Stimulated activated CD8-positive, alpha-beta memory T cell treated with anti-CD3 and anti-CD28 coated beads, Interleukin-2, amount 100 ng/mL, for 1 hour (primary cell): ENCODE data around the gene SLC26A9.
"Not testable (repeated sequence)": the region's sequence is repeated elsewhere in the genome, so short reads cannot be mapped to it uniquely, and the experiment has no call there.

Source experiments
- DNase-seq, 2 donors: peaks; one replicate each; pipeline ENCODE4 v3.0.0-alpha.2; 2020; ENCODE audit warnings: low read depth in 2 of 2

SLC26A9 gene

DNA sequence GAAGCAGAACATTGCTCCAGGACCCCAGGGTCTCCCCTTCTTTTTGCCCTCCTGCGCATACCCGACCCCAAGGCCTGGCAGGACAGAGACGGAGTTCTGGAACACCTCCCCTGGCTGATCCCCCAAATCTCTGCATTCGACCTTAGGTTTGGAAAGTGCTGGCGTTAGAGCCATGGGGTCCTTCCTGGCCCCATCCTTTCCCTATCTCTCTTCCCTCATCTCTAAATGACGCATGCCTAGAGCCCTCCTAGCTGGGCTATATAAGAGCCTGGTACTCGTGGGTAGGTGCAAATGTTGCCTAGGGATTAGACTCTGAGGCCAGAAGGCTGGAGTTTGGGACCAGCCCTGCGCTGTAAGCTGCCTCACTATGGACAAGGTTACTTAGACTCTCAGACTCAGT, 16.6 kb downstream of the SLC26A9 start:
- no peak for DNase-seq

DNA sequence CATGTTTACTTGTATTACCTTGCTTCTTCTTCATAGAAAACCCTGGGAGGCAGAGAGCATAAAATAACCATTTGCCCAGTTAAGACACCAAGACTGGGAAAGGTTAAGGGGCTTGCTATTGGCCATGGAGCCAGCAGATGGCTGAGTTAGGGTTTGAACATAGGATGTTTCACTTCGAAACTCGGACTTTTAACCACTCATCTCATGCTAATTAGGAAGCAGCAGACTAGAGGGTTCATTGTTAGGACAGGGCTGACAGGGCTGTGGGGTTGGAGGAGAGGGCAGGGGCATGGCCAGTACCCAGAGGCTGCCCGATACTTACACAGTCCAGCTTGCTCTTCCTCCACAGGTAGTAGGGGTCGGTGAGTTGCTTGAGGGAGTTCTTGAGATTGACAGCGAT, 17.0 kb downstream of the SLC26A9 start:
- no peak for DNase-seq

DNA sequence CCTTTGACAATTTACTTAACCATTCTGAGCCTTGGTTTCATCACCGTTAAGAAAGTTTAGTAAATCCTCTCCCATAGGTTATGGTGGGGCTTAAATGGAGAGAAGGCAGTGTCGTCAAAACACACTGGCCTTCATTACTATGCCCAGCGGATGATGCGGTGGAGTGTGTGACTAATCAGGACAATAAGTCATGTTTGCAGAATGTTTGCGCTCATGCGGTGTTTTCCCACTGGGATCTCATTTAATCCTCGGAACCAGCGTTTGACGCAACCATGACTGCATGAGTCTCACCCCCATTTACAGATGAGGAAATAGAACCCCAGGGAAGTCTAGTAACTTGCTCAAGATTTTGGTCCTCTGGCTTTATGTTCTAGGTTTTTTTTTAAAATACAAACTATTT, 17.5 kb downstream of the SLC26A9 start:
- no peak for DNase-seq

DNA sequence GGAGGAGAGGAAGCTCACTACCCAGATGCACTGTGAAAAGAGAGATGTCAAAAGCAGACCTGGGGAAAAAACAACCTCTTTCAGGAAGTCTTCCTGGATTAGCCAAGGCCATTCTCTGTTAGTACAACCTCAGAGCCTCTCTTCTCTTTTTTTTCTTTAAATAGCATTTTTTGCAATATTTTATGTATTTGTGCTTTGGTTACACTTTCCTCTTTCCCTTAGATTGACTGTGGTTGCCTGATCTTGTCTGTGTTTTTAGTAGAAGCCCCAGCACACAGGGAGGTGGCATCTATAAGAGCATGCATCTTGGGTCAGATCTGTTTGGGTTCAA, 18.8 kb downstream of the SLC26A9 start:
- no peak for DNase-seq

DNA sequence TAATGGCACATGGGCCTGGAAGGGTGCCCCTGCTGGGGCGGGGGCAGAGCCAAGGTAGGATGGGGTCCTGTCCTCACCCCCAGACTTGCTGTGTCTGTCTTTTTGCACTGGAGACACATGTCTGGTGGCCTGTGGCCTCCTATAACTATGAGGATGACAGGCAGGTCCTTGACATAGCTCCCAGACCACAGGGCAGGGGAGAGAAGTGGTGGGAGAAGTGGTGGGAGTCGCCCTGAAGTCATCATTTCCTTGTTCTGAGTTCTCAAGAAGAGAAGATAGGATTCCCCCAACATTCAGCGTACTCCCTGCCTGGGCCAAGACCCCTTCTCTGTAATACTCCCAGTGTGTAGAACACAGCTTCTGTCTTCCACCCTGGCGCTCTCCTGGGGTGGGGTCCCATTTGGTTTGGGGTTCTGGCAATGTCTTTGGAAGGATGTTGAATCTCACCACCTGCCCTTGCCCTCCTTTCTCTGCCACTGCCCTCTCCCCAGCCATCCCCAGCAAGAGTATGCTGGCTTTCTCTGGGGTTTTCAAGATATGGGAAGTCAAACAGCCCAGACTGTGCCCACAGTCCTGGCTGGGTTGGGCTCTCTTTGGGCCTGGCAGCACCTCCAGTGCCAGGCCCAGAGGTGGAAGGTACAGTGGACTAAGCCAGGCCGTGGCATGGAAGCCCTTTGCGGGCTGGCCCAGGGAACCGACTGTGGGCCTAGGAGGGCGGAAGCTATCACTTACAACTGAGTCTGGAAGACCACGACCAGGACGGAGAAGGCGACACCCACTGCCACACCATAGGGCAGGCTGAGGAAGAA, 19.4 kb downstream of the SLC26A9 start:
- no peak for DNase-seq

GRCh38 chr1:205922806-205923205, 20.4 kb downstream of the SLC26A9 start:
- no peak for DNase-seq

DNA sequence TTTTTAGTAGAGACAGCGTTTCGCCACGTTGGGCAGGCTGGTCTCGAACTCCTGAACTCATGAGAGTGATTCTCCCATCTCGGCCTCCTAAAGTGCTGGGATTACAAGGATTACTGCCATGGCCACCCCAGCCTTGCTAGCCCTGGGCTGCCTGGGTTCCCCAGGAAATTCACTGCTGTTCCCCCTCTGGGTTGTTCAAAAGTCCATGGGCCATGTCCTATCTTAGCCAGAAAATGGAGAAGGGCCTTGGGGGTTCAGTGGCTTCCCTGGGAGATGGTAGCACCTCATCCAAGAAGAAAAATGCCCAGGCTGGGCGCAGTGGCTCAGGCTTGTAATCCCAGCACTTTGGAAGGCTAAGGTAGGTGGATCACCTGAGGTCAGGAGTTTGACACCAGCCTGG, 20.9 kb downstream of the SLC26A9 start:
- DNase-seq = no peak

DNA sequence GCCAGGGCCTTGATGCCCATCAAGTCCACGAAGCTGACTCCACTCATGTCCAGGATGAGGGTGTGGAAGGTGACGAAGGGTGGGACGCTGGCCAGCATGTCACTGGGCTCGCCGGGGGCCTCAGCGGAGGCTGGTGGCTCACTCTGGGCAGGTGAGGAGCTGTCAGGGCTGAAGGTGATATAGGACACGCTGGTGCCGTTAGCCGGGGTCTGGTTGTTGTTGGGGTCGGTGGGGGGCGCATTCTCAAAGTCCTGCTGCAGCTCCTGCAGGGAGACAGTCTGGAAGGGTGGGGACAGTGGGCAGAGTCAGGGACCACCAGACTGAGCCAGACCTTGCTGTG, 21.7 kb downstream of the SLC26A9 start:
- DNase-seq = no peak

DNA sequence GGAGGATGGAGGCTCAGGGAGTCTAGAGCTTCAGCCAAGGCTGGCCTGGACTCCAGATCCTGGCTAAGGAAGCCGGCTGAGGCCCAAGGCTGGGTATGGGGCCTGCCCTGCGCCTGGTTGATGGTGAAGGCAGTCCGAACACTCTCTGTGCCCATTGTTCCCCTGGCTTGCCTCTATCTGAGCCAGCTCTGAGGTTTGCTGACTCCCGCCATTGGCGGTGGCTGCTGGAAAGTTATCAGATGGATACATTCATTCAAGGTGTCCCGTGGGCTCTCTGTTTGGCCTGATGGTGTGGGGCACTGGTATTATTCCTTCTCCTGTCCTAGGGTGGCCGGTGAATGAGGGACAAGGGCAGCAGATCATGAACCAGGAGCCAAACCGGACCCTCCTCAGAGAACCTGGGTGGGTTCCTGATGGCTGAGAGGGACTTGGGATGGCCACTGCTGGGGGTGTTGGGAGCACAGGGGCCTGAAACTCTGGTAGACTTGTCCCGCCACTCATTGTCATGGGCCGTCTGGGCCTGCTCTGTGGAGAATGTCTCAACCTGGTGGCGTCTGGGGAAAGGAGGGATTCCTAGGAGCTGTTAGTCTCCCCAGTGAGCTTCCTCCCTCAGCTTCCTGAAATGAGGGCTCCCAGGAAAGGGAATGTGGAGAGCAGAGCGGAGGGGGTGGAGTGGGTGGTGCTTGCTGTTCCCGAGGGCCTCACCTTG, 22.2 kb downstream of the SLC26A9 start:
- DNase-seq = no peak

- no peak for DNase-seq
These were observed 23.1 kb downstream of the SLC26A9 start for GRCh38 chr1:205920159-205920558.

GRCh38 chr1:205918955-205919746, 24.1 kb downstream of the SLC26A9 start:
- peak; percentile 33 to 38 for DNase-seq

GRCh38 chr1:205917466-205918238, 25.6 kb downstream of the SLC26A9 start:
- no peak for DNase-seq

DNA sequence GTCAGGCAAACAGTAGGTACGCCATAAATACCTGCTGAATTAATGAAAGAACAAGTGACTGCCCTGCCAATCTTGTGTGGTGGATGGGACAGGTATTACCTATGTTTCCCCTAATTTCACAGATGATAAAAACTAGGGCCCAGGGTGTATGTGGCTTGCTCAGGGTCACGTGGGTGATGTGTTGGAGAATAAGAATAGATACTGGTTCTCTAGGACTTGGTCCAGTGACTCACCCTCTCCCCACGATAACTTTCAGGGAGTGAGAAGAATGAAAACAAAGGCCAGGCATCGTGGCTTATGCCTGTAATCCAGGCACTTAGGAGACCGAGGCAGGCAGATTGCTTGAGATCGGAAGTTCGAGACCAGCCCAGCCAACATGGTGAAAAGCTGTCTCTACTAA, 26.7 kb downstream of the SLC26A9 start:
- DNase-seq = no peak

DNA sequence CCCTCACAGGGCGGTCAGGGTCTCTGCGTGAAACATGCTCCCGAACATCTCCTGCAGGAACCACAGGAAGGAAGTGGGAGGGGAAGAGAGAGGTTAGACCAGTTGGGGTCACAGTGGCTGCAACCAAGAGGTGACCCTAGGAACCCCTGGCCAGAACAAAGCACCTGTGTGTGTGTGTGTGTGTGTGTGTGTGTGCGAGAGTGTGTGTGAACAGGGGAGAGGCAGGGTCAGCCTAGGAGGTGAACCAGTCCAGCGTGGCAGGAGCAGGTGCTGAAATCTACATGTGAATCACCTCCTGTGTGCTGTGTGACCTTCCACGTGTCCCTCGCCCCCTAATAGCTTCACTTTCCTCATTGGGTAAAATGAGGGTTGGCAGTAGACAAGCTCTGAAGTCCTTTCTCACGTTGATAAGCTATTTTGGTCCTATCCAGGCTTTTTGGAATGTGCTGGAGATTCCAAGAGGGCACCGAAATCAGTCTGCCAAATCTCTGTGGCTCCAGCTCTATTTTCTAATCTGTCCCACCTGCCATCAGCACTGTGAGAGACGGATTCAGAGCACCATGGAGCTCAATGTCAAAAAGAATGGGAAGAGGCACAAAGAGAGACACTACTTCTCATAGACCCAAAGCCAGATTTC, 27.8 kb downstream of the SLC26A9 start:
- DNase-seq = no peak

- DNase-seq = no peak
These were observed 28.5 kb downstream of the SLC26A9 start for GRCh38 chr1:205914730-205915129.

- no peak for DNase-seq
These were observed 29.1 kb downstream of the SLC26A9 start for GRCh38 chr1:205914155-205914507.

GRCh38 chr1:205913451-205914154, 29.7 kb downstream of the SLC26A9 start:
- no peak for DNase-seq

DNA sequence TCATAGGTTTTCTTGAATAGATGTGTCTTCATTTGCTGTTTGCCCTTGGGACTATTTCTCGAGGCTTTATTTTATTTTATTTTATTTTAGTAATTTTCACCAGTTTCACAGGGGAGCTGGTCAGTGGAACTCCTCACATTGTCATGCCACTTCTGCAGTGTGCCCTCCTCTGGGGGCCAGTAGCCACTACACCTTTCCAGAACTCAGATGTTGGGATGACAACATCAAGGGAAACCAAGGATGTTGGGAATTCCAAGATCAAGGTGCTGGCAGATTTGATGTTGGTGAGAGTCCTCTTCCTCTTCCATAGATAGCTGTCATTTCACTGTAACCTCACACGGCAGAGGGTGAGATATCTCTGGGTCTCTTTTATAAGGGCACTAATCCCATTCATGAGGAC, 35.5 kb downstream of the SLC26A9 start:
- no peak for DNase-seq

DNA sequence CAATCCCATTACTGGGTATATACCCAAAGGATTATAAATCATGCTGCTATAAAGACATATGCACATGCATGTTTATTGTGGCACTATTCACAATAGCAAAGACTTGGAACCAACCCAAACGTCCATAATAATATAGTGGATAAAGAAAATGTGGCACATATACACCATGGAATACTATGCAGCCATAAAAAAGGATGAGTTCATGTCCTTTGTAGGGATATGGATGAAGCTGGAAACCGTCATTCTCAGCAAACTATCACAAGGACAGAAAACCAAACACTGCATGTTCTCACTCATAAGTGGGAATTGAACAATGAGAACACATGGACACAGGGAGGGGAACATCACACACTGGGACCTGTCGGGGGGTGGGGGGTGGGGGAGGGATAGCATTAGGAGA, 38.2 kb downstream of the SLC26A9 start:
- DNase-seq = not testable (repeated sequence)

DNA sequence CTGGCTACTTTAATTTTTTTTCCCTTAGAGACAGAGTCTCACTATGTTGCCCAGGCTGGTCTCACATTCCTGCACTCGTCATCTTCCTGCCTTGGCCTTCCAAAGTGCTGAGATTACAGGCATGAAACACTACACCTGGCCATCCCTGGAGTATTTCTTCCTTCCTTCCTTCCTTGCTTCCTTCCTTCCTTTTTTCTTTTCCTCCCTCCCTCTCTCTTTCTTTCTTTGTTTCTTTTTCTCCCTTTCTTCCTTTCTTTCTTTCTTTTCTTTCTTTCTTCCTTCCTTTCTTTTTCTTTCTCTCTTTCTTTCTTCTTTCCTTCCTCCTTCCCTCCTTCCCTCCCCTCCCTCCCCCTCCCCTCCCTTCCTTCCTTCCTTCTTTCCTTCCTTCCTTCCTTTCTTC, 46.9 kb downstream of the SLC26A9 start:
- DNase-seq = no peak

DNA sequence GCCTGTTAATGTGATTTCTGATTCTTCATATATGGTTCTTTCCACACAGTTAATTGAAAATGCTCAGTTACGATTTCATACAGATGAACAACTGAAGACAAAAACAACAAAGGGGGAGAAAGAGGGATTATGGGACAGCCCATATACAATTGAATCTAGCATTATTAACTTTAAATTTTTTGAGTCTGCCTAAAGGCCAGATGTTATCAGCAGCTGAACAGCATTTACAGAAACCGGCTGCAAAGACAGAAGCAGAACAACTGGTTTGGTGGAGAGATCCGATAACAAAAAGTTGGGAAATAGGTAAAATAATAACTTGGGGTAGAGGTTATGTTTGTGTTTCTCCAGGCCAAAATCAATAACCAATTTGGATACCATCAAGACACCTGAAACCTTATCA, 49.1 kb downstream of the SLC26A9 start:
- DNase-seq = not testable (repeated sequence)
